ENCODE measurements around the gene PHLPP1. TPM values are rescaled to one million over a fixed set of nuclear protein-coding genes. Genes with fewer than 3 reads are reported as not detected.

PHLPP1 gene
- 6.6 and 7.2 TPM in 2 replicates for total RNA-seq

DNA sequence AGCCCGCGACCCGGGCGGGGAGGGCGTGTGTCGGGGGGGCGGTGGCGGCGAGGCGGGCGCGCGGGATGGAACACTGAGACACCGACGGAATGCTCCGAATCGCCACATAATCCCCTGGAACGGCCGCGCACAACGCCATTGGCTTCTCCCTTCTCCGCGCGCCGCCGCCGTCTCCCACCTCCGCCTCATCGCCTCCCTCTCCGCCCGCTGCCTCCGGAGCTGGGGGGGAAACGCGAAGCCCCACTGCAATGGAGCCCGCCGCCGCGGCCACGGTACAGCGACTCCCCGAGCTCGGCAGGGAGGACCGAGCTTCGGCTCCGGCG lies at the start of gene PHLPP1:
PHLPP1 (plus strand) TSS at position 106 of the 323 bp plus-strand sequence; CDS start at position 249, 143 bp downstream.

Other genes with a start within 250 kb of the PHLPP1 start
- 5.6 and 8.2 TPM in 2 replicates for gene ZCCHC2, start 192.5 kb upstream of the PHLPP1 start, total RNA-seq